PFSK-1 (cell line): Measurements from ENCODE around the gene FGD3.

ENCODE experiments used
- POLR2AphosphoS5 ChIP-seq: IDR thresholded peaks from 2 replicates; pipeline ENCODE4 v1.6.1; 2012; ENCODE audit warnings: low read depth, mild to moderate bottlenecking, control low read depth, low read length, moderate library complexity
- SIN3A ChIP-seq: IDR thresholded peaks from 2 replicates; pipeline ENCODE4 v1.6.1; 2012; ENCODE audit warnings: mild to moderate bottlenecking, low read length, moderate library complexity, borderline replicate concordance; ENCODE audit not compliant: insufficient read depth
- TAF1 ChIP-seq: IDR thresholded peaks from 2 replicates; pipeline ENCODE4 v1.6.1; 2012; ENCODE audit warnings: low read length, control low read depth, borderline replicate concordance; ENCODE audit not compliant: insufficient read depth

DNA sequence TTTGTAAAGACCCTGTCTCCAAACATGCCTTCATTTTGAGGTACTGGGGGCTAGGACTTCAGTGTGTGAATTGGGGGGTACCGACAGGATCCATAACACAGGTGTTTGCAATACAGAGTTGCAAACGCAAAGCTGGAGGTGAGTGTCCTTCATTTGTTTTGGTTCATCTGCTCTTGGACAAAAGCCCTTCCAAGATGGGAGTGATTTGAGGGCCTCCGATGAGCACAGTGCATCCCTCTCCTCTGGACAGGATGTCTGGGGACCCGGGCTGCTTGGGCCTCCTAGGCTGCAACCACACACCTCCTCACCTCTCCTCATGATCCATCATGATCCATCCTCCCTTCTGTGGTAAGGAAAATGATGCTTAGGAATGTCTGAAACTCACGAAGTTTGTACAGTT is 23.8 kb downstream of the FGD3 start:
- no peak for TF ChIP-seq POLR2AphosphoS5
- TF ChIP-seq TAF1, result no peak
- TF ChIP-seq SIN3A, result no peak
